Measurements from ENCODE around the gene ACOT7.
"Not testable (repeated sequence)": the region's sequence is repeated elsewhere in the genome, so short reads cannot be mapped to it uniquely, and the experiment has no call there.

ACOT7 gene

GRCh38 chr1:6308449-6308848, 85.1 kb downstream of the ACOT7 start:
- Histone ChIP-seq H3K4me2 (ENCODE audit: low read depth, low read length) (no peak overlapping the region), H3K27ac (ENCODE audit: low read length) (no peak overlapping the region), H3K4me1 (ENCODE audit: low read length) (no peaks in the 10 kb centered on the region), H3K9me3 (replicated peaks; ENCODE audit: insufficient read depth, low read length) (no peaks in the 10 kb centered on the region), H3K36me3 (replicated peaks; ENCODE audit: insufficient read depth, low read length) (no peaks in the 10 kb centered on the region), H4K20me1 (ENCODE audit: insufficient read depth, low read length) (no peaks in the 10 kb centered on the region), H2AFZ (ENCODE audit: low read length) (no peak overlapping the region), H3K27me3 (replicated peaks; ENCODE audit: insufficient read depth, low read length) (no peaks in the 10 kb centered on the region), H3K9me2 (replicated peaks; ENCODE audit: insufficient read depth, low read length) (no peaks in the 10 kb centered on the region), H3F3A (ENCODE audit: insufficient read depth, low read length) (no peaks in the 10 kb centered on the region), H3K79me2 (ENCODE audit: low read length) (no peaks in the 10 kb centered on the region), H3K9ac (ENCODE audit: low read length) (no peak overlapping the region), H3K4me3 (ENCODE audit: low read length) (no peak overlapping the region)
- no peak for TF ChIP-seq EZH2phosphoT487 (IDR thresholded peaks at IDR 0.05; ENCODE audit: low read length)
- no peak for TF ChIP-seq EZH2 (optimal IDR thresholded peaks at IDR 0.05; ENCODE audit: low read depth, low read length)
- no peak for DNase-seq

GRCh38 chr1:6307682-6308081, 85.9 kb downstream of the ACOT7 start:
- not testable (repeated sequence) for H2AFZ ChIP-seq (ENCODE audit: low read length); H3K27ac ChIP-seq (ENCODE audit: low read length); H3K36me3 ChIP-seq (replicated peaks; ENCODE audit: insufficient read depth, low read length); H3F3A ChIP-seq (ENCODE audit: insufficient read depth, low read length); H3K9me2 ChIP-seq (replicated peaks; ENCODE audit: insufficient read depth, low read length); H3K9ac ChIP-seq (ENCODE audit: low read length); H3K4me1 ChIP-seq (ENCODE audit: low read length); H3K4me2 ChIP-seq (ENCODE audit: low read depth, low read length); H3K79me2 ChIP-seq (ENCODE audit: low read length); H3K9me3 ChIP-seq (replicated peaks; ENCODE audit: insufficient read depth, low read length); H3K27me3 ChIP-seq (replicated peaks; ENCODE audit: insufficient read depth, low read length); DNase-seq; H4K20me1 ChIP-seq (ENCODE audit: insufficient read depth, low read length); H3K4me3 ChIP-seq (ENCODE audit: low read length)

GRCh38 chr1:6307099-6307498, 86.5 kb downstream of the ACOT7 start:
- H3K27ac ChIP-seq (ENCODE audit: low read length): no peak overlapping the region
- H3K4me1 ChIP-seq (ENCODE audit: low read length): no peaks in the 10 kb centered on the region
- H4K20me1 ChIP-seq (ENCODE audit: insufficient read depth, low read length): no peaks in the 10 kb centered on the region
- H3K4me2 ChIP-seq (ENCODE audit: low read depth, low read length): no peak overlapping the region
- no peaks in the 10 kb centered on the region for H3K9me2 ChIP-seq (replicated peaks; ENCODE audit: insufficient read depth, low read length)
- H3K27me3 ChIP-seq (replicated peaks; ENCODE audit: insufficient read depth, low read length): no peaks in the 10 kb centered on the region
- no peak overlapping the region for H3K4me3 ChIP-seq (ENCODE audit: low read length)
- no peaks in the 10 kb centered on the region for H3K9me3 ChIP-seq (replicated peaks; ENCODE audit: insufficient read depth, low read length)
- H3K9ac ChIP-seq (ENCODE audit: low read length): no peak overlapping the region
- H3K79me2 ChIP-seq (ENCODE audit: low read length): no peaks in the 10 kb centered on the region
- H2AFZ ChIP-seq (ENCODE audit: low read length): no peak overlapping the region
- no peaks in the 10 kb centered on the region for H3K36me3 ChIP-seq (replicated peaks; ENCODE audit: insufficient read depth, low read length)
- TF ChIP-seq EZH2 (optimal IDR thresholded peaks at IDR 0.05; ENCODE audit: low read depth, low read length) (no peak), CTCF (IDR thresholded peaks at IDR 0.05; ENCODE audit: low read length) (no peak), EZH2phosphoT487 (IDR thresholded peaks at IDR 0.05; ENCODE audit: low read length) (no peak)
- no peak for DNase-seq
- no peaks in the 10 kb centered on the region for H3F3A ChIP-seq (ENCODE audit: insufficient read depth, low read length)

- H4K20me1 ChIP-seq (ENCODE audit: insufficient read depth, low read length): no peaks in the 10 kb centered on the region
- no peak overlapping the region for H2AFZ ChIP-seq (ENCODE audit: low read length)
- TF ChIP-seq EZH2phosphoT487 (IDR thresholded peaks at IDR 0.05; ENCODE audit: low read length) (no peak), EZH2 (optimal IDR thresholded peaks at IDR 0.05; ENCODE audit: low read depth, low read length) (no peak), CTCF (IDR thresholded peaks at IDR 0.05; ENCODE audit: low read length) (no peak)
- no peaks in the 10 kb centered on the region for H3K9me3 ChIP-seq (replicated peaks; ENCODE audit: insufficient read depth, low read length)
- no peaks in the 10 kb centered on the region for H3K9me2 ChIP-seq (replicated peaks; ENCODE audit: insufficient read depth, low read length)
- H3K27ac ChIP-seq (ENCODE audit: low read length): no peak overlapping the region
- H3K36me3 ChIP-seq (replicated peaks; ENCODE audit: insufficient read depth, low read length): no peaks in the 10 kb centered on the region
- no peaks in the 10 kb centered on the region for H3K27me3 ChIP-seq (replicated peaks; ENCODE audit: insufficient read depth, low read length)
- no peak for DNase-seq
- no peaks in the 10 kb centered on the region for H3F3A ChIP-seq (ENCODE audit: insufficient read depth, low read length)
- H3K4me2 ChIP-seq (ENCODE audit: low read depth, low read length): no peak overlapping the region
- H3K79me2 ChIP-seq (ENCODE audit: low read length): no peaks in the 10 kb centered on the region
- H3K4me1 ChIP-seq (ENCODE audit: low read length): no peaks in the 10 kb centered on the region
- no peak overlapping the region for H3K9ac ChIP-seq (ENCODE audit: low read length)
- H3K4me3 ChIP-seq (ENCODE audit: low read length): no peak overlapping the region
Measured at GRCh38 chr1:6303397-6304012, 90.1 kb downstream of the ACOT7 start.
